Mesenchymal stem cell (in vitro differentiated cells and primary cell): ENCODE results near the gene CCDC106.

Source experiments
- DNase-seq: peaks from one replicate; pipeline ENCODE4 v3.0.0-alpha.2; 2013
- H2AFZ ChIP-seq: one replicate; pipeline ENCODE4 v1.6.1; 2013; ENCODE audit warnings: low read depth, mild to moderate bottlenecking, control low read depth, inconsistent platforms, low read length, moderate library complexity
- H2AK5ac ChIP-seq: 2 replicates; pipeline ENCODE4 v1.6.1; 2013; ENCODE audit warnings: low read length, moderate library complexity, mild to moderate bottlenecking, inconsistent platforms; ENCODE audit not compliant: severe bottlenecking
- H2BK120ac ChIP-seq: one replicate; pipeline ENCODE4 v1.6.1; 2013; ENCODE audit warnings: low read depth, mild to moderate bottlenecking, inconsistent platforms, low read length, moderate library complexity
- H2BK12ac ChIP-seq, 2 experiments: one replicate each; pipeline ENCODE4 v1.6.1; 2013; ENCODE audit warnings: inconsistent platforms in 2 of 2, low read length in 2 of 2, mild to moderate bottlenecking in 2 of 2, moderate library complexity in 2 of 2, control low read depth in 1 of 2
- H2BK15ac ChIP-seq: one replicate; pipeline ENCODE4 v1.6.1; 2013; ENCODE audit warnings: mild to moderate bottlenecking, low read depth, inconsistent platforms; ENCODE audit not compliant: poor library complexity, severe bottlenecking
- H2BK5ac ChIP-seq: 2 replicates; pipeline ENCODE4 v1.6.1; 2013; ENCODE audit warnings: low read depth, mild to moderate bottlenecking, low read length, control low read depth, inconsistent platforms; ENCODE audit not compliant: poor library complexity, severe bottlenecking
- H3K14ac ChIP-seq, 2 experiments: one replicate each; pipeline ENCODE4 v1.6.1; 2013; ENCODE audit warnings: inconsistent platforms in 2 of 2, low read length in 2 of 2, control low read depth in 1 of 2, mild to moderate bottlenecking in 1 of 2, moderate library complexity in 1 of 2
- H3K18ac ChIP-seq, 2 experiments: one replicate each; pipeline ENCODE4 v1.6.1; 2013; ENCODE audit warnings: inconsistent platforms in 2 of 2, low read length in 2 of 2, control low read depth in 1 of 2, low read depth in 1 of 2, mild to moderate bottlenecking in 1 of 2
- H3K23ac ChIP-seq, 2 experiments: one replicate each; pipeline ENCODE4 v1.6.1; 2013; ENCODE audit warnings: inconsistent platforms in 2 of 2, low read length in 2 of 2, mild to moderate bottlenecking in 2 of 2, moderate library complexity in 2 of 2, control low read depth in 1 of 2
- H3K27ac ChIP-seq: 2 replicates; pipeline ENCODE4 v1.5.1; 2013; ENCODE audit warnings: mild to moderate bottlenecking, moderate library complexity, low read length, control low read depth, inconsistent platforms; ENCODE audit not compliant: poor library complexity, severe bottlenecking
- H3K27me3 ChIP-seq, 2 experiments: 2 replicates each; pipeline versions ENCODE4 v1.6.1 to v1.7.0; 2013; ENCODE audit warnings: low read length in 2 of 2, mild to moderate bottlenecking in 2 of 2, moderate library complexity in 2 of 2, control low read depth in 1 of 2, inconsistent platforms in 1 of 2; ENCODE audit not compliant: control insufficient read depth in 1 of 2, insufficient read depth in 1 of 2
- H3K36me3 ChIP-seq, 2 experiments: 2 replicates each; pipeline versions ENCODE4 v1.6.1 to v1.7.0; 2013; ENCODE audit warnings: low read length in 2 of 2, control low read depth in 1 of 2, inconsistent platforms in 1 of 2, low read depth in 1 of 2, mild to moderate bottlenecking in 1 of 2; ENCODE audit not compliant: insufficient read depth in 2 of 2, control insufficient read depth in 1 of 2
- H3K4ac ChIP-seq, 2 experiments: one replicate each; pipeline ENCODE4 v1.6.1; 2013; ENCODE audit warnings: inconsistent platforms in 2 of 2, low read length in 2 of 2, mild to moderate bottlenecking in 2 of 2, moderate library complexity in 2 of 2, control low read depth in 1 of 2, low read depth in 1 of 2
- H3K4me1 ChIP-seq: 2 replicates; pipeline ENCODE4 v1.6.1; 2013; ENCODE audit warnings: low read depth, low read length, control low read depth; ENCODE audit not compliant: control insufficient read depth, insufficient read depth
- H3K4me2 ChIP-seq: 2 replicates; pipeline ENCODE4 v1.6.1; 2013; ENCODE audit warnings: low read length, mild to moderate bottlenecking, inconsistent platforms; ENCODE audit not compliant: poor library complexity, severe bottlenecking
- H3K4me3 ChIP-seq, 2 experiments: 2 replicates each; pipeline versions ENCODE4 v1.5.1 to v1.7.0; 2013; ENCODE audit warnings: low read length in 2 of 2, mild to moderate bottlenecking in 2 of 2, control low read depth in 1 of 2, low read depth in 1 of 2; ENCODE audit not compliant: insufficient read depth in 1 of 2
- H3K79me1 ChIP-seq: replicated peaks from 2 replicates; pipeline ENCODE4 v1.6.1; 2013; ENCODE audit warnings: mild to moderate bottlenecking, control low read depth, low read length, inconsistent platforms; ENCODE audit not compliant: poor library complexity, severe bottlenecking
- H3K9ac ChIP-seq: 2 replicates; pipeline ENCODE4 v1.7.0; 2013; ENCODE audit warnings: mild to moderate bottlenecking, low read length, moderate library complexity
- H3K9me3 ChIP-seq: 2 replicates; pipeline ENCODE4 v1.7.0; 2013; ENCODE audit warnings: mild to moderate bottlenecking, low read length; ENCODE audit not compliant: control insufficient read depth
- H4K8ac ChIP-seq: one replicate; pipeline ENCODE4 v1.6.1; 2013; ENCODE audit warnings: inconsistent platforms, mild to moderate bottlenecking, low read length, moderate library complexity
- H4K91ac ChIP-seq: one replicate; pipeline ENCODE4 v1.6.1; 2013; ENCODE audit warnings: mild to moderate bottlenecking, low read length, inconsistent platforms
- WGBS: methylation state at CpG from one replicate; pipeline ENCODE4 v1.1.7; 2013; ENCODE audit warnings: mixed read lengths; 5-methylcytosine and 5-hydroxymethylcytosine counted together

Gene CCDC106

DNA sequence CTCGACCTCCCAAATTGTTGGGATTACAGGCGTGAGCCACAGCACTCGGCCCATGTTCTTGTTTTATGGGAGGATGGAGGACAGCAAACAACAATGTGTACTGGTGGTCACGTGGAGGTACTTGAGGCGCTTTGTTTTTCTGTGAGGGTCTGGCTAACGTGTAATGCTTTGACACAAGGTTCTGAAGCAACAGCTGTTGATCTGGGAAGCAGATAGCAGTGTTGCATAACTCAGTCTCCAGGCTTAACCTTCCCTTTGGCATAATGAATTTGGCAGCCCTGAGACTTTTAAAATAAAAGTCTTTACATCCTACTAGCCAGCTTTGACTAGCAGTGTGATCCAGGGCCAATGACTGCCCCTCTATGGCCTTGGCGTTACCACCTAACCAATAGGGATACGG lies 14.2 kb upstream of the CCDC106 start:
- H3K27me3 ChIP-seq: no peaks in the 10 kb centered on the region
- H4K91ac ChIP-seq: peak overlapping the region; percentile 46
- H3K36me3 ChIP-seq: peaks cover 4 to 7% of the 10 kb centered on the region in 2 experiments
- H2AFZ ChIP-seq: no peak overlapping the region
- no peak overlapping the region for H3K18ac ChIP-seq
- 80% methylated on average over 8 of the region's 8 CpGs for WGBS
- H3K4me3 ChIP-seq: peak overlapping the region in 1 of 2 experiments; percentile 94
- H4K8ac ChIP-seq: peak overlapping the region; percentile 89
- H2BK120ac ChIP-seq: no peak overlapping the region
- DNase-seq: no peak
- H2BK5ac ChIP-seq: no peak overlapping the region
- H2AK5ac ChIP-seq: peak overlapping the region; percentile 84
- H3K9ac ChIP-seq: peak overlapping the region; percentile 99
- no peak overlapping the region for H3K14ac ChIP-seq
- H3K79me1 ChIP-seq: peaks cover 13% of the 10 kb centered on the region
- no peaks in the 10 kb centered on the region for H3K9me3 ChIP-seq
- H3K23ac ChIP-seq: no peak overlapping the region
- no peak overlapping the region for H2BK12ac ChIP-seq
- H3K4me1 ChIP-seq: peaks cover 26% of the 10 kb centered on the region
- H3K4me2 ChIP-seq: no peak overlapping the region
- H3K27ac ChIP-seq: no peak overlapping the region
- no peak overlapping the region for H3K4ac ChIP-seq
- no peak overlapping the region for H2BK15ac ChIP-seq

DNA sequence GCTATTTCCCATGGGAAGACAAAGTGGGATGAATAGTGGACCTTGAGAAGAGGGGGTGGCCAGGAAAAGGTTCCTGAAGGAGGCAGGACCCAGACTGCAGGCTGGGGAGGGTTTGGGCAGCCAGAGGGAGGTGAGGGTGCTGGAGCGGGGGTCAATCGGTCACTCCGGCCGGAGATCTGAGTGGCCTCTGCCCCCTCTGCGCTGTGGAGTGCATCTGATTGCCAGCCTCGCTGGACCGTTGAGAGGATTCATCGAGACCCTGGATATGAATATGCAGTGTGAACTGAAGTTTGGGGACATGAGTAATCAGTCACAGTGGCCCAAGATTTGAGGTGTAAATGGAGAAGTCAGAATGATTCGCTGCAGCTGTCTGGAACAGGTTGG lies 12.7 kb upstream of the CCDC106 start:
- no peaks in the 10 kb centered on the region for H3K9me3 ChIP-seq
- H3K18ac ChIP-seq: peak overlapping the region; percentile 91 to 95
- H3K4me3 ChIP-seq: peak overlapping the region; percentile 94 to 96
- no peak overlapping the region for H3K23ac ChIP-seq
- peak overlapping the region; percentile 87 to 99 for H3K4ac ChIP-seq
- DNase-seq: no peak
- peak overlapping the region; percentile 99 for H3K9ac ChIP-seq
- peak overlapping the region; percentile 85 for H2BK15ac ChIP-seq
- H2BK120ac ChIP-seq: peak overlapping the region; percentile 66
- no peaks in the 10 kb centered on the region for H3K27me3 ChIP-seq
- H3K14ac ChIP-seq: peak overlapping the region in 1 of 2 experiments; percentile 100
- peak overlapping the region; percentile 87 for H3K27ac ChIP-seq
- H3K4me1 ChIP-seq: peaks cover 32% of the 10 kb centered on the region
- no peak overlapping the region for H2AFZ ChIP-seq
- H2BK5ac ChIP-seq: peak overlapping the region; percentile 87
- peak overlapping the region; percentile 87 for H3K4me2 ChIP-seq
- WGBS: 10% methylated on average over 9 of the region's 9 CpGs
- H4K8ac ChIP-seq: peak overlapping the region; percentile 74
- peaks cover 9 to 11% of the 10 kb centered on the region in 2 experiments for H3K36me3 ChIP-seq
- H2AK5ac ChIP-seq: peak overlapping the region; percentile 71
- no peak overlapping the region for H2BK12ac ChIP-seq
- H3K79me1 ChIP-seq: peaks cover 15% of the 10 kb centered on the region
- H4K91ac ChIP-seq: peak overlapping the region; percentile 87

DNA sequence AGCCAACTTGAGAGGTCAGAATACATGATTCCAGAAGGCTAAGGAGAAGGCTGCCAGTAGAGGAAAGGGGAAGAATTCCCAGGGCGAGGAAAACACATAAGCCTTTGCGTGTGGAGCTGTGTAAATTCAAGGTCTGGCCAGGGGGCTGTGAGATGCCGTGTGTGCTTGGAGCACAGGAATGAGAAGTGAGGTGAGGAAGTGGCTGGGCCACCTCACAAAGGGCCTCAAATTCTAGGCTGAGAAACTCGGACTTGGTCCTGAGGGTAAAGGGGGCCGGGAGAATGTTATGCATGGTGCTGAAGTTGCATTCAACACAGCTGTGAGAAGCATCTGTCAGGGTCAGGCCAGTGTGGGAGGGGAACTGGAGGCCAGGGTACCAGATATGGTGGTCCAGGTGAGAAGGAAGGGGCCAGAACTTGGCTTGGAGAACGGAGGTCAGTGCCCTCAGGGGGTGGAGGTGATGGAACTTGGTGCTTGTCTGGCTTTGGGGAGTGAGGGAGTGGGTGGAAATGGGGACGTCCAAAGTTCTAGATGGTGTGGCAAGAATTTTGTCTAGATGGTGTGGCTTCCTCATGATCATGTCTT lies 12.1 kb upstream of the CCDC106 start:
- H3K4me3 ChIP-seq: peak overlapping the region in 1 of 2 experiments; percentile 94
- H2BK5ac ChIP-seq: no peak overlapping the region
- WGBS: 87% methylated on average over 7 of the region's 7 CpGs

DNA sequence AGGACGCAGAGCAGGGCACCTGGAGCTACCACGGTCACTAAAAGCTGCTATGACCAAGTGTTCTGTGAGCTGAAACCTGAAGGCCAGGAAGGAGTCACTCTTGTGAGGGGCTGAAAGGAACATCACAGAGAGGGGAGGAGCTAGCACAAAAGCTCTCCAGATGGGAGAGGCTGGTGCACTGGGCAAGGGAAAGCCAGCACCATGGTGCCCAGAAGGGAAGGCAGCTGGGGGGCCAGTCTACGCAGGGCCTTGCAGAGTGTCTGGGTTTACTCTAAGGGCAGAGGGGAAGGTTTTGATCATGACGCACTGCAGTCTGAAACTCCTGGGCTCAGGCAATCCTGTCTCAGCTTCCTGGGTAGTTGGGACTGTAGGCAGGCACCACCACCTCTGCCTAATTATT lies 11.3 kb upstream of the CCDC106 start:
- Histone ChIP-seq H3K9ac (peak overlapping the region; percentile 99), H3K27ac (no peak overlapping the region), H2AFZ (no peak overlapping the region), H3K4me3 (peak overlapping the region in 1 of 2 experiments; percentile 94), H2BK15ac (no peak overlapping the region), H2AK5ac (no peak overlapping the region), H3K23ac (no peak overlapping the region), H2BK120ac (no peak overlapping the region), H3K18ac (no peak overlapping the region), H3K27me3 (no peaks in the 10 kb centered on the region), H3K4ac (no peak overlapping the region), H3K4me2 (no peak overlapping the region), H3K9me3 (no peaks in the 10 kb centered on the region), H3K36me3 (peaks cover 10 to 11% of the 10 kb centered on the region in 2 experiments), H3K79me1 (peaks cover 15% of the 10 kb centered on the region), H3K14ac (no peak overlapping the region), H2BK5ac (no peak overlapping the region), H4K91ac (no peak overlapping the region), H3K4me1 (peaks cover 34% of the 10 kb centered on the region), H4K8ac (no peak overlapping the region), H2BK12ac (no peak overlapping the region)
- WGBS: 94% methylated on average over 4 of the region's 4 CpGs
- no peak for DNase-seq

More for the DNA sequence above, 12.1 kb upstream of the CCDC106 start:
- DNase-seq: no peak
- H3K4me1 ChIP-seq: peaks cover 35% of the 10 kb centered on the region
- H3K27me3 ChIP-seq: no peaks in the 10 kb centered on the region
- peak overlapping the region; percentile 99 for H3K9ac ChIP-seq
- no peak overlapping the region for H2BK120ac ChIP-seq
- H3K14ac ChIP-seq: no peak overlapping the region
- H3K4me2 ChIP-seq: peak overlapping the region; percentile 87
- no peak overlapping the region for H3K27ac ChIP-seq
- peak overlapping the region; percentile 9 for H4K91ac ChIP-seq
- peak overlapping the region in 1 of 2 experiments; percentile 27 for H2BK12ac ChIP-seq
- no peaks in the 10 kb centered on the region for H3K9me3 ChIP-seq
- no peak overlapping the region for H2AK5ac ChIP-seq
- H2AFZ ChIP-seq: no peak overlapping the region
- peak overlapping the region; percentile 28 for H4K8ac ChIP-seq
- no peak overlapping the region for H3K23ac ChIP-seq
- H3K4ac ChIP-seq: no peak overlapping the region
- no peak overlapping the region for H3K18ac ChIP-seq
- H3K36me3 ChIP-seq: peaks cover 10 to 11% of the 10 kb centered on the region in 2 experiments
- H2BK15ac ChIP-seq: no peak overlapping the region
- H3K79me1 ChIP-seq: peaks cover 15% of the 10 kb centered on the region
